ENCODE results near the gene PPP1R11. TPM values are rescaled to one million over a fixed set of nuclear protein-coding genes. Genes with fewer than 3 reads are reported as not detected.

Gene PPP1R11
- total RNA-seq, 2 donors from 2014 or later: 18.9 to 34.3 TPM

DNA sequence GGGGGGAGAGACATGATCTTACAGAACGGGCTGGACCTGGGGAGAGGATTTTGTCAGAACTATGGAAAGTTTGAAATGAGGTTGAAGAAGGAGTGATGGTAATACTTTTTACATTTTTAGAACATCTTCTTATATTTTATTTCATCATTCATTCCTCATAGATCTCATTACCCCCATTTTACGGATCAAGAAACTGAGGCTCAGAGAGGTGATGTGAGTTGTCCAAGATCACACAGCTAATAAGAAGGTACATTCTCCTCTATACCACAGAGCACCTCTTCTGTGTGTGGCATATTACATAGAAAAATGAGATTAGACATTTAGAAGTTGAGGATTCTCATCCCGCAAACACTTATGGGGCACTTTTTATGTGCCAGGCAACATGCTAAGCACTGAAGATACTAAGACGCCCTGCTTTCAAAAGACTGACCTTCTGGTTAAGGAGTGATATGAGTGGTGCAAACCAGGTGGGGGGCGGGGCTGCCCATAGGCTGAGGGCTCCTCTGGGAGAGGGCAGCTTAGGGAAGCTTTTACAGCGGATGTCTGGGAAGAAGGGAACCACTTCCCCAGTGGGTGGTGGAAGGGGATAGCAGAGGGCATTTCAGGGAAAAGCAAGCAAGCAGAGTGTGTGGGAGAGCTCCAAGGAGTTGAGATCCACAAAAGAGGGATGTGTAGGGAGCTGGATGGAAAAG is 26.0 kb downstream of the PPP1R11 start:
- no peak overlapping the region for H3K27ac ChIP-seq
- no peaks in the 10 kb centered on the region for H3K4me1 ChIP-seq
- H3K36me3 ChIP-seq (replicated peaks in 1 of 2; ENCODE audit: insufficient read depth in 1 of 2, low read depth in 2 of 2): no peaks in the 10 kb centered on the region
- TF ChIP-seq POLR2A (IDR thresholded peaks at IDR 0.05): no peak
- TF ChIP-seq, protein P1, sequence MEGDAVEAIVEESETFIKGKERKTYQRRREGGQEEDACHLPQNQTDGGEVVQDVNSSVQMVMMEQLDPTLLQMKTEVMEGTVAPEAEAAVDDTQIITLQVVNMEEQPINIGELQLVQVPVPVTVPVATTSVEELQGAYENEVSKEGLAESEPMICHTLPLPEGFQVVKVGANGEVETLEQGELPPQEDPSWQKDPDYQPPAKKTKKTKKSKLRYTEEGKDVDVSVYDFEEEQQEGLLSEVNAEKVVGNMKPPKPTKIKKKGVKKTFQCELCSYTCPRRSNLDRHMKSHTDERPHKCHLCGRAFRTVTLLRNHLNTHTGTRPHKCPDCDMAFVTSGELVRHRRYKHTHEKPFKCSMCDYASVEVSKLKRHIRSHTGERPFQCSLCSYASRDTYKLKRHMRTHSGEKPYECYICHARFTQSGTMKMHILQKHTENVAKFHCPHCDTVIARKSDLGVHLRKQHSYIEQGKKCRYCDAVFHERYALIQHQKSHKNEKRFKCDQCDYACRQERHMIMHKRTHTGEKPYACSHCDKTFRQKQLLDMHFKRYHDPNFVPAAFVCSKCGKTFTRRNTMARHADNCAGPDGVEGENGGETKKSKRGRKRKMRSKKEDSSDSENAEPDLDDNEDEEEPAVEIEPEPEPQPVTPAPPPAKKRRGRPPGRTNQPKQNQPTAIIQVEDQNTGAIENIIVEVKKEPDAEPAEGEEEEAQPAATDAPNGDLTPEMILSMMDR (IDR thresholded peaks at IDR 0.05): no peak
- intact Hi-C loops (cut with DNase I): no loop called here
- no peaks in the 10 kb centered on the region for H3K27me3 ChIP-seq
- no peaks in the 10 kb centered on the region for H3K9me3 ChIP-seq
- DNase-seq (no peak), ATAC-seq (no peak)
- 69 to 76% methylated on average over 5 to 6 of the region's 6 CpGs for whole genome bisulfite sequencing, 2 donors
- H3K4me3 ChIP-seq: no peak overlapping the region

DNA sequence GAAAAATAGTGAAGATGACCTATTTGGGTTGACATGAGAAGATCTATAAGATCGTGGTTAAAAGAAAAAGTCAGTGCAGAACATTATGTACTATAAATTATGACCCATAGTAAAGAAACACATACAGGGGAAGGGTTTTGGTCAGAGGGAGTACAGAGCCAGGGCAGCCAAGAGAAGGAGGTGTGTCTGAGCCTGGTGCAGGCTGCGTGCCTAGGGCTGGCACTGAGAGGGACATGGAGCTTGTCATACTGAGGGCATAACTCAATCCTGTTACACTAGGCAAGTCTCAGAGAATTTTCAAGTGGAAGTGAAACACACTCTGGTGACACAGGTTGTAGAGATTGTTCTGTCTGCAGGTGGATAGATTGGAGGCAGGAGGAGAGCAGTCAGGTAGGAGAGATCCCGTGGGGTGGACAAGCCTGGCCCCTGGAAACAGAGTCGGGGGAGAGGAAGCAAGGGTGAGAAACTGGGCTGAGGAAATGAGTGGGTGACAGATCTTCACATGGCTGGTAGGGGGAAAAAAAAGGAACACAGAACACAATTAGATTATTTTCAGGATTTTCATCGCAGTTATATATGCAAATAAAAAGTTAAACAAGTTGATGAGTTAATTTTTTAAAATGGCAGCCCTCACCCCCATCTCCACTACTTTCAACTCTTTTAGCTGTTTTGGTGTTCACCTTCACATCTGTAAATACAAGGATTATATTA is 27.1 kb downstream of the PPP1R11 start:
- 42 to 62% methylated on average over 4 to 5 of the region's 5 CpGs for WGBS, 2 donors
- H3K27me3 ChIP-seq: no peaks in the 10 kb centered on the region
- intact Hi-C loops (cut with DNase I): no loop called here
- no peaks in the 10 kb centered on the region for H3K9me3 ChIP-seq
- ATAC-seq: no peak
- H3K36me3 ChIP-seq (replicated peaks in 1 of 2; ENCODE audit: insufficient read depth in 1 of 2, low read depth in 2 of 2): no peaks in the 10 kb centered on the region
- H3K4me1 ChIP-seq: no peaks in the 10 kb centered on the region
- TF ChIP-seq, protein P1 (IDR thresholded peaks at IDR 0.05): no peak
- no peak for TF ChIP-seq POLR2A (IDR thresholded peaks at IDR 0.05)
- DNase-seq: no peak
- no peak overlapping the region for H3K4me3 ChIP-seq
- H3K27ac ChIP-seq: no peak overlapping the region

DNA sequence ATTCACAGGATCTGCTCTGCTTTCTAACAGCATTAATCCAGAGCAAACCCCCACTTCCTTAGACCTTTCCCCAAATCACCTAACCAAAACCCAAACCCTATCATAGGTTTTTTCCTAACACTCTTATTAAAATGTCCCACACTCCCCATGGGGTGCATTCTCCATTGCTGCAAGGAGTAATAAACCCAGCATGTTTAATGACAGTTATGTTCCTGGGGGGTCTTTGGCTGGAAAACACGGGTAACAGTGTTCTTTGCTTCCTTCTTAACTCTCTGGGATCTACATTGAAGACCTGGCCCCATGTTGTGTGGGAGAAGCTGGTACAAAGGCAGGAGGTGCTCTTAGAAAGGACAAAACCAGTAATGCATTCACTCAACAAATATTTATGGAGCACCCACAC is 29.8 kb downstream of the PPP1R11 start:
- 38 to 50% methylated on average over 1 of the region's 1 CpG for WGBS, 2 donors
- ATAC-seq (no peak), DNase-seq (no peak)
- Histone ChIP-seq H3K27me3 (no peaks in the 10 kb centered on the region), H3K4me3 (no peak overlapping the region), H3K4me1 (peaks cover 18% of the 10 kb centered on the region), H3K36me3 (replicated peaks in 1 of 2; ENCODE audit: insufficient read depth in 1 of 2, low read depth in 2 of 2) (no peaks in the 10 kb centered on the region), H3K9me3 (no peaks in the 10 kb centered on the region), H3K27ac (no peak overlapping the region)
- intact Hi-C loops (cut with DNase I): no loop called here
- TF ChIP-seq POLR2A (IDR thresholded peaks at IDR 0.05): no peak
- TF ChIP-seq, protein P1 (IDR thresholded peaks at IDR 0.05): no peak

DNA sequence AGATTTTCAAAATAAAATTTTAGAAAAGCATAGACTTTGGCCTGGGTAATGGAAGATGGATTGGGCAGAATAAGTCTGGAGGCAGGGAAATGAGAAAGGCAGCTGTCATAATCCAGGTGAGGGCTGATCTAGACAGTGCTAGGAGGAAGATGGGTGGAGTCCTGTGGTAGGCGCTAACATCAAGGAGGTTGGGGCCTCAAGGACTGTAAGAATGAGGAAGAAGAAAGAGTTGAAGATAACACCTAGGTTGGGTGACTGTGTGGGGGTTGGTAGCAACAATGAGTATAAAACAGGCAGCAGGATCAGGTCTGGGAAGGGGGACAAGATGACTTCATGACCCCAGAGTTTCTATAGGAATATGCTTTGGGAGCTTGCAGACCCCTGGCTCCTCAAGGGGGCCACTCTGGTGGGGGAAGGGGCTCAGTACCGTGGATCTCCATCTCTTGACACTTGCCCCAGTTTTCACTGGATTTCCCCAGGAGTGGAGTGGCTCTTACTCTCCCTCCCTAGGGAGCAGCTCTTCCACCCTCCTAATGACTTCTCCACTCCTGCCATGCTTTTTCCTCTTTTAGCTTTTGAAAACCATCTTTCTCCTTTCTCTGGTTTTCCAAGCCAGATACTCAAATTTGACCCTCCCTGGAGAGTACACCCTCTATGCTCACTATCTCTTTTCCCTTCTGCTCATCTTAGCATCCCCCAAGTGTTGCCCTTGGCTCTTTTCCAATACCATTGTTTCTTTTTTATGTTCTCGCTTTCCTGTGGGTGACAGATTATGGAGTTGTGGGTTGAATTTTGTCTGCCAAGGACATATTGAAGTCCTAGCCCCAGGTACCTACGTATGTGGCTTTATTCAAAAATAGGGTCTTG is 31.1 kb downstream of the PPP1R11 start:
- no peak for DNase-seq
- Histone ChIP-seq H3K36me3 (replicated peaks in 1 of 2; ENCODE audit: insufficient read depth in 1 of 2, low read depth in 2 of 2) (no peaks in the 10 kb centered on the region), H3K4me3 (no peak overlapping the region), H3K4me1 (peaks cover 29% of the 10 kb centered on the region), H3K9me3 (no peaks in the 10 kb centered on the region), H3K27ac (no peak overlapping the region), H3K27me3 (no peaks in the 10 kb centered on the region)
- WGBS, 2 donors: 63 to 71% methylated on average over 4 of the region's 4 CpGs
- intact Hi-C loops (cut with DNase I): no loop called here
- ATAC-seq: no peak
- TF ChIP-seq, protein P1 (IDR thresholded peaks at IDR 0.05): no peak
- TF ChIP-seq POLR2A (IDR thresholded peaks at IDR 0.05): no peak

All from body of pancreas (tissue), 4 donors.